Stimulated activated CD8-positive, alpha-beta memory T cell treated with anti-CD3 and anti-CD28 coated beads, Interleukin-4, amount 100 ng/mL, for 4 hours (primary cell): ENCODE results near the gene DLG2.

ENCODE experiments used
- DNase-seq, 2 donors: peaks; one replicate each; pipeline ENCODE4 v3.0.0-alpha.2; 2020; ENCODE audit warnings: low read depth in 2 of 2, low spot score in 1 of 2

DLG2 gene

DNA sequence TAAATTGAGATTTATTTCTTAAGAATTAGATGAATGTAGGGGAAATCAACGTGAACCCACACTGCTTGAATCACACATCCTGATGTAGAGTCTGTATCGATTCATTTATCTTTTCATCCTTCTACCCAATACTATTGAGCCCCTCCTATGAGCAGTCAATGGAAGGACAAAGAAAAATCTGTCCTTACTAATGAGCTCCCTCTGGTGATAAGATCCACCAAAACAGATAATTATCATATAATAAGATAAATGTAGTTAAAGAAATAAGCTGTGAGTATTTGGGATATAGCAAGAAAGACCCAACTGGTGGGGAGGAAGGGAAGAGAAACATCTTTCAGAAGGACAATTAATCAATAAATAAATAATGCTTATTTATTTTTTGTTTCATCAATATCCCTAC, 1955.9 kb downstream of the DLG2 start:
- no peak for DNase-seq

- DNase-seq = no peak
These were observed 1961.0 kb downstream of the DLG2 start for GRCh38 chr11:83666149-83666548.

DNA sequence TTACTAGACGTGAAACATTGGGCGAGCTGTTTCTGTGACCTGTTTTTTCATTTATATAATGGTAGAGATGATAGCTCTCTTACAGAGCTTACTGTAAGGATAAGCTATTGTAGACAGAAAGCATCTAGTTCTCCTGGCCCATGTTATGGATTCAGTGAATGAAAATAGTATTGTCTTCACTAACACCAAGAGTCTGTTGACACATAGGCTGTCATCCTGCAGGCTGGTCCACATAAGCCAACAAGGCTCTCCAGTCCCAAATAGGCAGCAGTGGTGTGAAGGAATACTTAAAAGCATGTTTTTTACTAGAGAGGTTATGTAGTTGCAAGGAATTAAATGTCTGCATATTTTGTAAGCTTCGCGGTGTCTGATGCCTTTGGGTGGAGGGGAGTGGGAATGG, 1963.2 kb downstream of the DLG2 start:
- DNase-seq = no peak

GRCh38 chr11:83663446-83663845, 1963.7 kb downstream of the DLG2 start:
- no peak for DNase-seq

DNA sequence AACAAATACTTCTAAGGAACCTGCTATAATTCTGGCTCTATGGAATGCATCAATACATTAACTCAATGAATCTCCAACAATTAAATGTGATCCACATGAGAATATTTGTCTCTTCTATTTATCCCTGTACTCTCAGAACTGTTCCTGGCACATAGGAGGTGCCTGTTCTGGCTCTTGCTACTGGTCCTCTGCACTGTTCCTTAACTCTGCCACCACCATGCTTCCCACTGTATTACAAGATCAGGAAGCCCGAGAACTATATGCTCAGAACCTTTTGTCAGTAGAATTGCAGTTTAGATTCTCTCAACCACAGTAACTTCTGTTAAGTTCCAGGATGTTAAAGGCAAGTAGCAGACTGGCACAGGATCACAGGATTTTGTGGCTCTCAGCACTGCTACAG, 1964.7 kb downstream of the DLG2 start:
- no peak for DNase-seq

GRCh38 chr11:83661491-83662350, 1965.4 kb downstream of the DLG2 start:
- no peak for DNase-seq

DNA sequence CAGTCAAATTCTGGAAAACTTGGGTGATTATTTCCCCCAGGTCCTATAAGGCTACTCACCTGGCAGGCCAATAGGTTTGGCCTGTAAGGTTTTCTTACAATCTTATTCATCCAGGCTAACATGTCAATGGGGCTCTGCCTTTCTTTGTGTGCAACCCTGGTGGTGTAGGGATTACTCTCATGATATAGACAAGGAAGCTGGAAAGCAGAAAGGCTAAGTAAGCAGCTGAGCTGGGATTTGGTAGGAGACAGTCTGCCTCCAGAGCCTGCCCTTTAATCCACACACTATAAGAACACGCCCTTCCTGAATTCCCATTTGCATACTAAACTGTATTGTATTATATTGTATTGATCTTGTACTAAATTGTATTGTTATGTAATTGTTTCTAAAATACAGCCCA, 1967.7 kb downstream of the DLG2 start:
- DNase-seq = no peak

- DNase-seq = no peak
These were observed 1970.3 kb downstream of the DLG2 start for GRCh38 chr11:83656796-83657330.

- DNase-seq = no peak
These were observed 1971.2 kb downstream of the DLG2 start for GRCh38 chr11:83655976-83656375.

GRCh38 chr11:83649528-83649855, 1977.7 kb downstream of the DLG2 start:
- DNase-seq = no peak

DNA sequence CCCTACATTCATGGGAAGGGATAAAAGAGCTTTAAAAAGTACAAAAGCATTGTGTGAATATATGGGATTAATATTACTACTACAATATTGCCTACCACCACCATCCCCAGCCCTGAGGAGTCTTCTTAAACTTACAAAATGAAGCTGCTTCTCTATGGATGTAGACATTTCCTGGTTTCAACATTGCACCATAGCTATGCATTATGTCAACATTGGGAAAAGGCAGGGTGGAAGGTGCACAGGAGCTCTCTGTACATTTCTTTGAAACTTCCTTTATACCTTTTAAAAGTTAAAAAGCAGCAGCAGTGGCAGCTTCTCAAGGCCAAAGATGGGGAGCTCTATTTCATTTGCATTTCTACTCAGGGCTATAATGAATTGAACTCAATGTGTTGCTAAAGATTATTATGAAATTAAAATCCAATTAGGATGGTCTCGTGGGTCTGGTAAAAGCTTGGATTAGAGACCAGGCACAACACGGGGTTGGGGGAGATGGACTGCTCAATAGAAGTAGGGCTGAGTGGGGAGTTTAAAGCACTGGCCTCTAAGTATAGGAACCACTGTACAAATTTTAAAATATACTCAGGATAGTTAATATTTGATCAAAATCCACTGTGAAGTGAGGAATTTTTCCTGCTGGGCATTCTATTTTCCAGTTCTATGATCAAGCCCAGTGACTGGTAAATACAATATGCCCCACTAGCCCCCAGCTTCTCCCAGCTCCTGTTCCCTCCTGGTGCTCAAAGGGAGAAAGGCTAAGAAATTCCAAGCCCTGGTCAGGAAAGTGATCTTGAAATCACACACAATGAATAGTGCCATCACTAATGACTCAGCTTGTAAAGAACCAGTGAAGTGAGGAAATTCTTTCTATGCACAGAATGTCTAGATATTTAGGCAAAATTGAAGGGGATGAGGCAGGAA, 1978.3 kb downstream of the DLG2 start:
- DNase-seq = no peak

DNA sequence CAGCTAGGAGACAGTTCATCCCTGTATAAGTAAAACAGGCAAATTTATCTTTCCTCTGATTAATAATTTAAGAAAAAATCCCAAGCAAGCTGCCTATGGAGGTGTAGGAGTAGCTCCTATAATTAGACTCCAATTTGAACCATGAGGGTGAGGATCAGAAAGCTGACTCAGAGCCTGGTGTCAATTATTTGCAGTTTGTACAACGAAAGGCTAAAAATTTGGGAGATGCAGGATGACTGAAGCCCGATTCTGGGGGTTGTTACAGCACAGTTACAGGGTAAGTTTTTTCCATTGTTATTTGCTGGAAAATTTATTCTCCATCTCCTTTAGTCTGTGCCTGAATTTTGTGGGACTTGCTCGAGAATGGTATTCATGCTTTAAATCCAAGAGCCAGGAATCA, 1981.6 kb downstream of the DLG2 start:
- DNase-seq = no peak

GRCh38 chr11:83643115-83643514, 1984.0 kb downstream of the DLG2 start:
- DNase-seq = no peak

GRCh38 chr11:83642500-83642899, 1984.6 kb downstream of the DLG2 start:
- no peak for DNase-seq

DNA sequence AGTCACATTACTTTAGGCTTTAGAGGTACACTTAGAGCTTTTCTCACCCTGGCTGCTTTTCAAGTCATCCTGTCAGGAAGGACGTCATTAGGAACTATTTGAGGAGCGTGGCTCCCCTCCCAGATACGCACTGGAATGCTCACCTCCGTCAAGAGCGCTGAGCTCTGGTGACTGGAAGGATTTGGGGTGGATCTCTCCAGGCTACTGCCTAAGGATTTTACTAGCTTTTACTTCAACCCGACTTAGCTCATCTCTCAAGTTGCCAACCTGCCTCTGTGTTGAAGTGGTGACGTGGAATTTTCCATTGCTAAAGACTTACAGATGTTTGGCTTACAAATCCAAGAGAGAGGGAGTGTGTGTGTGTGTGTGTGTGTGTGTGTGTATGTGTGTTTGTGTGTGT, 1985.6 kb downstream of the DLG2 start:
- no peak for DNase-seq

DNA sequence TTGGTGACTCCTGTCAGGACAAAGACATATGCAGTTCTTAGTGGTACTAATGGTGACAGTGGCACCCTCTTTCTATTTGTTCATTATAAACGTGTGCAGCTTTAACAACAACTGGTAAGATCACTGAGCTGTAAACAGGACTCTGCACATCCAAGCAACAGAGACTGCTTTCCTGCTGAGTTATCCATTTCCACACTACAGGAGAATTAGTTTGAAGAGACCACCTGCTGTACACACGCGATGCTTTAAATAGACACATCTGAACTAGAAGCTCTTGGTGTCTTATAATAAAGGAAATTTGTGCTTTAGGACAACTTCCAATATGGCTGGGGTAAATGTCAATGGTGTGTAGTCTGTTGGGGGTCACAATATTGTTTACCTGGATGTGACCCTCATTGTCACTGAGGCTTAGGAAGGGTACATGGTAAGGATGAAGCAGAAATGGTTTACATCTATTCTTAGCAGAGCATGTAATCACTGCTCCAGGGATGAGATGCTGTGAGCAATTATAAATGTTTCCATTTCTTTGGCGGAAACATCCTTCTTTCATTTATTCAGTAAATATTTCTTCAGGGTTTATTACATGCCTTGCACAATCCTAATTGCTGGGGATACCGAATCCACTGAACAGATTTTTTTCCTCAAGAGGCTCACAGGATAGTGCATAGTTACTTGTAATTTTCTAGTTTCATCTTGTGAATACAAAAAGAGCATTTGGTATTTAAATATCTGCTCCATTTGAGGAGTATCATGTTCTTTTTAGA, 1987.0 kb downstream of the DLG2 start:
- DNase-seq = no peak

DNA sequence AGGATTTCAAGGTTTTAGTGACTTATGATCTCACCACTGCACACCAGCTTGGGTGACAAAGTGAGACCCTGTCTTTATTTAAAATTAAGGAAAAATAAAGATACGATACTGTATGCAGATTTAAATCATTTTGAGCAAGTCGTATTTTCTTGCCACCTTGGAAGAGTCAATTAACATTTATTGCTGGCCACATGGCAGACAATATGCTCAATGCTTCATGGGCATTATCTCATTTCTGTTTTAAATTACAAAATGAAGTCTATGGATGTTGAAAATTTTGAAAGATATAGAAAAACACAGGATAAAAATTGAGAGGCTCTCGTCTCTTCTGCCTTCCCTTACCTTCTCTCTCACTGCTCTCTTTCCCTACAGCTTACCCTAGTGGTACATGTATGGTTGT, 1992.0 kb downstream of the DLG2 start:
- DNase-seq = no peak

GRCh38 chr11:83630211-83630610, 1996.9 kb downstream of the DLG2 start:
- DNase-seq = no peak

DNA sequence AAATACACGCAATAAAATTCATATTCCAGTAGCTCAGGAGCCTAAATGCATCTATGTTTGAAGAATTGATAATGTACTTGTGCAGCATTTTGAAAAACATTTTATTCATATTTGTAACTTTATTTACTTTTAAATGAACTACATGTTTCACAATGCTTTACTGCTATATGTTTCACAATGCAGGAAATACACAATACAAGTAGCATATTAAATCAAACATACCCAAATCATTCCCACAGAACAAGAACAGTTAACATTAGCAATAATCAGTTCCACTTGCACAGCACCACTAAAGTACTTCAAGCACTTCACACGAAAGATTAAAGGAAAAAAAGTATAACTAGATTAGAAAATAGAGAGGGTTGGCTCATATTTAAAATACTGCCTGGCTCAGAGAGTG, 1997.4 kb downstream of the DLG2 start:
- no peak for DNase-seq

- no peak for DNase-seq
These were observed 1998.4 kb downstream of the DLG2 start for GRCh38 chr11:83628622-83629355.

GRCh38 chr11:83625336-83625735, 2001.8 kb downstream of the DLG2 start:
- no peak for DNase-seq
